K562 (cell line): ENCODE measurements around the gene MYO16. TPM values are rescaled to one million over a fixed set of nuclear protein-coding genes. Genes with fewer than 3 reads are reported as not detected.

Source experiments
- ATAC-seq: fragments of 200-7000 bp; cut with Tn5 transposase; 3 replicates; pipeline ENCODE4 v1.9.1; 2020; ENCODE audit warnings: moderate library complexity
- BruUV-seq: library from RNA; stranded (reverse); fragments of 400-500 nt; replicated peaks from 2 replicates; lab custom pipeline; 2021; lab: Mats Ljungman, UMichigan
- CTCF ChIA-PET: fragments of 300-600 bp; formaldehyde crosslinking; extraction: SDS; loops from one replicate; lab custom pipeline; 2021; ENCODE audit warnings: low intra/inter-chr PET ratio; lab: Yijun Ruan, JAX
- POLR2A ChIA-PET: fragments of 300-600, 350-650 bp; sonication (Branson Sonifier 250); formaldehyde crosslinking; extraction: SDS; loops from one replicate; lab custom pipeline; 2021; ENCODE audit warnings: antibody characterized with exemption, inconsistent platforms; lab: Yijun Ruan, JAX
- DNase-seq, 4 experiments: peaks; one replicate each; pipeline versions ENCODE4 v3.0.0 to v3.0.0-alpha.2; 2011 to 2018; ENCODE audit warnings: low spot score in 3 of 4, mixed read lengths in 3 of 4; ENCODE audit errors: extremely low read depth in 1 of 4
- FAIRE-seq: peaks from 2 replicates; lab custom pipeline; 2011; peaks lifted over from hg19 to GRCh38; lab: Jason Lieb, UNC
- H2AFZ ChIP-seq: 2 replicates; pipeline ENCODE4 v1.6.0; 2011; ENCODE audit warnings: low read depth, low read length, control low read depth, inconsistent platforms
- H3K27ac ChIP-seq: fragments of 200-600 bp; 3 replicates; pipeline ENCODE4 v1.8.0; 2011; ENCODE audit warnings: low read depth, mild to moderate bottlenecking, control low read depth, inconsistent platforms, low read length, moderate library complexity, mixed read lengths; ENCODE audit errors: extremely low read depth
- H3K27me3 ChIP-seq, 2 experiments: fragments of 300-600 bp in 1 of 2; 2 replicates in 1 of 2; 3 replicates in 1 of 2; pipeline versions ENCODE4 v1.6.0 to v1.8.0; 2011; ENCODE audit warnings: inconsistent platforms in 2 of 2, low read length in 2 of 2, mild to moderate bottlenecking in 1 of 2, mixed read lengths in 1 of 2, moderate library complexity in 1 of 2; ENCODE audit not compliant: control insufficient read depth in 2 of 2, insufficient read depth in 2 of 2
- H3K36me3 ChIP-seq: fragments of 300-600 bp; 3 replicates; pipeline ENCODE4 v1.8.0; 2011; ENCODE audit warnings: mild to moderate bottlenecking, low read length, inconsistent platforms; ENCODE audit not compliant: control insufficient read depth, insufficient read depth
- H3K4me1 ChIP-seq, 2 experiments: fragments of 200-600 bp in 1 of 2; replicated peaks in 1 of 2; 2 replicates in 1 of 2; 3 replicates in 1 of 2; pipeline versions ENCODE4 v1.5.1 to v1.8.0; 2011; ENCODE audit warnings: inconsistent platforms in 2 of 2, low read length in 2 of 2, mild to moderate bottlenecking in 1 of 2, mixed read lengths in 1 of 2, moderate library complexity in 1 of 2; ENCODE audit not compliant: control insufficient read depth in 2 of 2, insufficient read depth in 2 of 2
- H3K4me2 ChIP-seq: 2 replicates; pipeline ENCODE4 v1.6.1; 2011; ENCODE audit warnings: low read length, control low read depth, inconsistent platforms, mixed read lengths; ENCODE audit not compliant: insufficient read depth
- H3K4me3 ChIP-seq: fragments of 200-600 bp; sonication (generic), shearing (Covaris generic); 2 replicates; pipeline ENCODE4 v1.5.1; 2016; ENCODE audit warnings: control low read depth, inconsistent platforms
- H3K79me2 ChIP-seq: fragments of 200-600 bp; 3 replicates; pipeline ENCODE4 v1.8.0; 2011; ENCODE audit warnings: low read length, inconsistent platforms; ENCODE audit not compliant: control insufficient read depth, insufficient read depth
- H3K9ac ChIP-seq, 2 experiments: 2 replicates each; pipeline versions ENCODE4 v1.6.0 to v1.6.1; 2011; ENCODE audit warnings: low read depth in 2 of 2, low read length in 2 of 2, control low read depth in 1 of 2, inconsistent platforms in 1 of 2, mild to moderate bottlenecking in 1 of 2, mixed read lengths in 1 of 2; ENCODE audit not compliant: insufficient read depth in 1 of 2
- H3K9me1 ChIP-seq: one replicate; pipeline ENCODE4 v1.6.0; 2011; ENCODE audit warnings: inconsistent platforms, mild to moderate bottlenecking, low read length, moderate library complexity; ENCODE audit not compliant: control insufficient read depth, insufficient read depth
- H3K9me3 ChIP-seq: replicated peaks from 2 replicates; pipeline ENCODE4 v1.5.1; 2011; ENCODE audit warnings: low read depth, low read length, inconsistent platforms; ENCODE audit not compliant: control insufficient read depth, insufficient read depth
- H4K20me1 ChIP-seq: replicated peaks from 2 replicates; pipeline ENCODE4 v1.6.1; 2011; ENCODE audit warnings: low read length, inconsistent platforms, mixed read lengths; ENCODE audit not compliant: control insufficient read depth, insufficient read depth
- ARID2 ChIP-seq: fragments of 450-650 bp; IDR thresholded peaks from 2 replicates; pipeline ENCODE4 v1.6.1; 2017; ENCODE audit warnings: antibody characterized with exemption, mild to moderate bottlenecking
- DPF2 ChIP-seq: fragments of 450-650 bp; IDR thresholded peaks from 2 replicates; pipeline ENCODE4 v1.6.1; 2016
- HNRNPK ChIP-seq: fragments of 200-400 bp; formaldehyde crosslinking; IDR thresholded peaks from one replicate; pipeline ENCODE4 v1.6.1; 2018; ENCODE audit warnings: mild to moderate bottlenecking, low read depth, low read length; ENCODE audit not compliant: poor library complexity, severe bottlenecking
- IRF2 ChIP-seq: sonication (generic); formaldehyde crosslinking; IDR thresholded peaks from 2 replicates; pipeline ENCODE4 v1.8.1; 2022; ENCODE audit warnings: mild to moderate bottlenecking, missing genetic modification reagents
- MAFF ChIP-seq: IDR thresholded peaks from 2 replicates; pipeline ENCODE4 v1.6.1; 2012; ENCODE audit warnings: low read length, improper control_type of control experiment
- MAFK ChIP-seq: IDR thresholded peaks from 2 replicates; pipeline ENCODE4 v1.6.1; 2011; ENCODE audit warnings: low read length, improper control_type of control experiment
- PHF8 ChIP-seq: fragments of 200-600 bp; sonication (generic); IDR thresholded peaks from 2 replicates; pipeline ENCODE4 v1.6.1; 2012; ENCODE audit warnings: mixed run types, mild to moderate bottlenecking, inconsistent platforms, low read length, moderate library complexity, borderline replicate concordance
- RBM22 ChIP-seq: fragments of 200-400 bp; formaldehyde crosslinking; IDR thresholded peaks from 2 replicates; pipeline ENCODE4 v1.6.1; 2018; ENCODE audit warnings: low read length, low read depth; ENCODE audit not compliant: poor library complexity, severe bottlenecking
- ZBTB7A ChIP-seq: IDR thresholded peaks from 2 replicates; pipeline ENCODE4 v1.6.1; 2011; ENCODE audit warnings: low read depth, mild to moderate bottlenecking, low read length, moderate library complexity, borderline replicate concordance; ENCODE audit not compliant: control insufficient read depth
- ZC3H11A ChIP-seq: IDR thresholded peaks from 2 replicates; pipeline ENCODE4 v1.6.1; 2012; ENCODE audit warnings: low read depth, low read length, improper control_type of control experiment
- ZNF197 ChIP-seq: fragments of 200-800 bp; sonication (Bioruptor generic); IDR thresholded peaks from 2 replicates; pipeline ENCODE4 v1.6.1; 2016; ENCODE audit warnings: low read depth, missing genetic modification characterization, missing compliant biosample characterization
- WGBS: fragments of 100-300 bp; shearing (Covaris generic); methylation state at CpG from one replicate; pipeline ENCODE4 v1.1.6; 2016; ENCODE audit warnings: low coverage, mixed read lengths; ENCODE audit not compliant: insufficient coverage; ENCODE audit errors: missing lambda C conversion rate; 5-methylcytosine and 5-hydroxymethylcytosine counted together
- in situ Hi-C: fragments of 300-500 bp; cut with MboI; formaldehyde crosslinking; loops from 4 replicates; pipeline ENCODE4 v1.15.0; 2018; ENCODE audit warnings: inconsistent platforms, mixed read lengths
- intact Hi-C: fragments of 100-400 bp; cut with micrococcal nuclease; formaldehyde crosslinking; loops from 2 replicates; pipeline ENCODE4 v1.14.2; 2022
- polyA plus RNA-seq, 8 experiments: library from polyadenylated mRNA; depleted of rRNA in 4 of 8; stranded (reverse) in 5 of 8; unstranded in 3 of 8; fragments of >200 nt; fragmentation: Nextera tagmentation in 2 of 8; fragmentation: Illumina TruSeq in 1 of 8; extraction: Ambion mirVana in 2 of 8; extraction: Trizol in 1 of 8; gene quantifications; 2 replicates each; pipeline versions ENCODE4 v1.2.1 to v1.2.3, GENCODE V29; 2011 to 2014; ENCODE audit warnings: inconsistent platforms in 1 of 8, missing spikeins in 1 of 8
- total RNA-seq, 7 experiments: library from RNA; depleted of rRNA in 6 of 7; stranded (reverse); fragments of >200 nt in 6 of 7; fragmentation: Illumina TruSeq in 2 of 7; extraction: Trizol in 2 of 7; gene quantifications; 2 replicates each; pipeline versions ENCODE4 v1.2.1 to v1.2.3, GENCODE V29; 2011 to 2021; ENCODE audit warnings: low replicate concordance in 1 of 7
- TF ChIP-seq, protein P1 (sequence below): IDR thresholded peaks from 3 replicates; pipeline ENCODE4 v1.6.1; 2011; ENCODE audit warnings: borderline replicate concordance, mild to moderate bottlenecking; ENCODE audit not compliant: insufficient read length, insufficient read depth
- TF ChIP-seq, protein P2 (sequence below): fragments of 450-650 bp; IDR thresholded peaks from 2 replicates; pipeline ENCODE4 v1.6.1; 2018; ENCODE audit warnings: mild to moderate bottlenecking, low read depth; ENCODE audit not compliant: partially characterized antibody
- TF ChIP-seq, protein P3 (sequence below): fragments of 450-650 bp; formaldehyde crosslinking; conservative IDR thresholded peaks from 2 replicates; pipeline ENCODE4 v1.4.0; 2022; ENCODE audit warnings: mild to moderate bottlenecking, missing genetic modification characterization
- TF ChIP-seq, protein P4 (sequence below): fragments of 200-400 bp; formaldehyde crosslinking; IDR thresholded peaks from 2 replicates; pipeline ENCODE4 v1.6.1; 2017; ENCODE audit warnings: mild to moderate bottlenecking, low read depth, low read length, moderate library complexity

The MYO16 gene
- total and polyA plus RNA-seq, 9 of the 15 experiments (the other 6 are each of a cell fraction or from before 2014, with no cell fraction given), result 4.3 to 45.7 (median 12.1) TPM

DNA sequence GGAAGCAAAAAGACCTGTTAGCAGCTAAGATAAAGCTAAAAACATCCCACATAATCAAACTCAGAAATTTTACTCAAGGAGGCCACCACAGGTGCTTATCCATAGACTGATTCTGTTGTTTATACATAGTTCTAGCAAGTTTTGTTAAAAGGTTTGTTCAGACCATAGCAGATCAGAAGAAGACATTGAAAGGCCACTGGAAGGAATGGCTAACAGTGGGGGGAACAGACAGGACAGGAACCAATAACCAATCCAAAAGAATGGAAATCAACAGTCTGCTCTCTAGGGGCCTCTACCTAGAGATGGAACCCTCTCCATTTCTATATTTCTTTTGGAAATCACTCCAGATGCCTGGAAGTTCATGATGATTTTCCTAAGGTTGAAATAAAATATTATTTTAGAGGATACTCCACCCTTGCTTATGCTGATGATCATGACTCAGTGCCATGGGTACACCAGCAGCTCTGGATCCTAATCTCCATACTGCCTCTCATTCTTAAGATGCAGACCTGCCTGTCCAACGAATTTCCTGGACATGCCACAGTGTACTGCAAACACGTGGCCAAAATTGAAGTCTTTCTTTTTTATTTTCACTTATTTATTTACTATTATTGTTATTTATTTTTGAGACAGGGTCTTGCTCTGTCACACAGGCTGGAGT lies 260.0 kb downstream of the MYO16 start:
- 0 out of 3 replicates have a peak, but pooled peaks cover 3% of the 10 kb centered on the region for H3K36me3 ChIP-seq
- DNase-seq, result no peak
- no peaks in the 10 kb centered on the region for H3K9me1 ChIP-seq
- H3K4me1 ChIP-seq, result no peaks in the 10 kb centered on the region
- intact Hi-C loops (no loop called here), in situ Hi-C loops (no loop called here)
- BruUV-seq, result no TSS peak
- H3K9me3 ChIP-seq, result no peaks in the 10 kb centered on the region
- H3K27ac ChIP-seq, result no peak overlapping the region
- FAIRE-seq, result no peak
- no peak for ATAC-seq
- no peaks in the 10 kb centered on the region for H3K79me2 ChIP-seq
- ChIA-PET POLR2A (no interaction called here), CTCF (no interaction called here)
- no peaks in the 10 kb centered on the region for H4K20me1 ChIP-seq
- H2AFZ ChIP-seq, result no peak overlapping the region
- no peaks in the 10 kb centered on the region for H3K27me3 ChIP-seq
- TF ChIP-seq DPF2, result no peak
- no peak for TF ChIP-seq ZNF197 (CRISPR knock-in tag)
- no peak for TF ChIP-seq MAFK
- TF ChIP-seq ZC3H11A, result no peak
- TF ChIP-seq, protein P1, sequence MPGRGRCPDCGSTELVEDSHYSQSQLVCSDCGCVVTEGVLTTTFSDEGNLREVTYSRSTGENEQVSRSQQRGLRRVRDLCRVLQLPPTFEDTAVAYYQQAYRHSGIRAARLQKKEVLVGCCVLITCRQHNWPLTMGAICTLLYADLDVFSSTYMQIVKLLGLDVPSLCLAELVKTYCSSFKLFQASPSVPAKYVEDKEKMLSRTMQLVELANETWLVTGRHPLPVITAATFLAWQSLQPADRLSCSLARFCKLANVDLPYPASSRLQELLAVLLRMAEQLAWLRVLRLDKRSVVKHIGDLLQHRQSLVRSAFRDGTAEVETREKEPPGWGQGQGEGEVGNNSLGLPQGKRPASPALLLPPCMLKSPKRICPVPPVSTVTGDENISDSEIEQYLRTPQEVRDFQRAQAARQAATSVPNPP, result no peak
- no peak for TF ChIP-seq HNRNPK
- TF ChIP-seq RBM22, result no peak
- TF ChIP-seq, protein P2, sequence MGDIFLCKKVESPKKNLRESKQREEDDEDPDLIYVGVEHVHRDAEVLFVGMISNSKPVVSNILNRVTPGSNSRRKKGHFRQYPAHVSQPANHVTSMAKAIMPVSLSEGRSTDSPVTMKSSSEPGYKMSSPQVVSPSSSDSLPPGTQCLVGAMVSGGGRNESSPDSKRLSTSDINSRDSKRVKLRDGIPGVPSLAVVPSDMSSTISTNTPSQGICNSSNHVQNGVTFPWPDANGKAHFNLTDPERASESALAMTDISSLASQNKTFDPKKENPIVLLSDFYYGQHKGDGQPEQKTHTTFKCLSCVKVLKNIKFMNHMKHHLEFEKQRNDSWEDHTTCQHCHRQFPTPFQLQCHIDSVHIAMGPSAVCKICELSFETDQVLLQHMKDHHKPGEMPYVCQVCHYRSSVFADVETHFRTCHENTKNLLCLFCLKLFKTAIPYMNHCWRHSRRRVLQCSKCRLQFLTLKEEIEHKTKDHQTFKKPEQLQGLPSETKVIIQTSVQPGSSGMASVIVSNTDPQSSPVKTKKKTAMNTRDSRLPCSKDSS, result no peak
- TF ChIP-seq, protein P3, sequence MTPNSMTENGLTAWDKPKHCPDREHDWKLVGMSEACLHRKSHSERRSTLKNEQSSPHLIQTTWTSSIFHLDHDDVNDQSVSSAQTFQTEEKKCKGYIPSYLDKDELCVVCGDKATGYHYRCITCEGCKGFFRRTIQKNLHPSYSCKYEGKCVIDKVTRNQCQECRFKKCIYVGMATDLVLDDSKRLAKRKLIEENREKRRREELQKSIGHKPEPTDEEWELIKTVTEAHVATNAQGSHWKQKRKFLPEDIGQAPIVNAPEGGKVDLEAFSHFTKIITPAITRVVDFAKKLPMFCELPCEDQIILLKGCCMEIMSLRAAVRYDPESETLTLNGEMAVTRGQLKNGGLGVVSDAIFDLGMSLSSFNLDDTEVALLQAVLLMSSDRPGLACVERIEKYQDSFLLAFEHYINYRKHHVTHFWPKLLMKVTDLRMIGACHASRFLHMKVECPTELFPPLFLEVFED, result no peak
- TF ChIP-seq ARID2, result no peak
- no peak for TF ChIP-seq PHF8
- TF ChIP-seq MAFF, result no peak
- no peak for TF ChIP-seq ZBTB7A
- TF ChIP-seq, protein P4, sequence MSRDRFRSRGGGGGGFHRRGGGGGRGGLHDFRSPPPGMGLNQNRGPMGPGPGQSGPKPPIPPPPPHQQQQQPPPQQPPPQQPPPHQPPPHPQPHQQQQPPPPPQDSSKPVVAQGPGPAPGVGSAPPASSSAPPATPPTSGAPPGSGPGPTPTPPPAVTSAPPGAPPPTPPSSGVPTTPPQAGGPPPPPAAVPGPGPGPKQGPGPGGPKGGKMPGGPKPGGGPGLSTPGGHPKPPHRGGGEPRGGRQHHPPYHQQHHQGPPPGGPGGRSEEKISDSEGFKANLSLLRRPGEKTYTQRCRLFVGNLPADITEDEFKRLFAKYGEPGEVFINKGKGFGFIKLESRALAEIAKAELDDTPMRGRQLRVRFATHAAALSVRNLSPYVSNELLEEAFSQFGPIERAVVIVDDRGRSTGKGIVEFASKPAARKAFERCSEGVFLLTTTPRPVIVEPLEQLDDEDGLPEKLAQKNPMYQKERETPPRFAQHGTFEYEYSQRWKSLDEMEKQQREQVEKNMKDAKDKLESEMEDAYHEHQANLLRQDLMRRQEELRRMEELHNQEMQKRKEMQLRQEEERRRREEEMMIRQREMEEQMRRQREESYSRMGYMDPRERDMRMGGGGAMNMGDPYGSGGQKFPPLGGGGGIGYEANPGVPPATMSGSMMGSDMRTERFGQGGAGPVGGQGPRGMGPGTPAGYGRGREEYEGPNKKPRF, result no peak
- TF ChIP-seq IRF2, result no peak
- TF ChIP-seq, all 486 proteins: peak for 0
- no peak overlapping the region for H3K4me2 ChIP-seq
- H3K9ac ChIP-seq, result no peak overlapping the region
- WGBS, result 31% methylated on average over 2 of the region's 2 CpGs
- no peak overlapping the region for H3K4me3 ChIP-seq
